Prostate gland (tissue), 2 donors: ENCODE measurements around the gene LGR6. TPM values are rescaled to one million over a fixed set of nuclear protein-coding genes. Genes with fewer than 3 reads are reported as not detected.

Experiments used
- DNase-seq: peaks from one replicate; pipeline ENCODE4 v3.0.0-alpha.2; 2019; ENCODE audit warnings: low spot score
- H3K27ac ChIP-seq, 2 donors: fragments of 200-600 bp; sonication (generic); 2 replicates each; pipeline ENCODE4 v1.5.1; 2017 to 2019
- H3K27me3 ChIP-seq: fragments of 200-600 bp; sonication (generic); replicated peaks from 2 replicates; pipeline ENCODE4 v1.5.1; 2019; ENCODE audit not compliant: insufficient read depth
- H3K36me3 ChIP-seq, 2 donors: fragments of 200-600 bp; sonication (generic); 1 replicate in 1 of 2; 2 replicates in 1 of 2; pipeline versions ENCODE4 v1.5.1 to v1.8.1; 2017 to 2019
- H3K4me1 ChIP-seq: fragments of 200-600 bp; sonication (generic); replicated peaks from 2 replicates; pipeline ENCODE4 v1.5.1; 2019
- H3K4me3 ChIP-seq, 2 donors: fragments of 200-600 bp; sonication (generic); 2 replicates each; pipeline ENCODE4 v1.5.1; 2017 to 2019
- H3K9me3 ChIP-seq: fragments of 200-600 bp; sonication (generic); 2 replicates; pipeline ENCODE4 v1.5.1; 2017
- CTCF ChIP-seq, 4 experiments: fragments of 200-600 bp in 2 of 4; fragments of 450-650 bp in 2 of 4; sonication (generic) in 2 of 4; IDR thresholded peaks; 1 replicate in 3 of 4; 2 replicates in 1 of 4; pipeline ENCODE4 v1.5.1; 2016 to 2019; ENCODE audit warnings: antibody characterized with exemption in 4 of 4, mild to moderate bottlenecking in 2 of 4, moderate library complexity in 2 of 4
- POLR2A ChIP-seq: fragments of 450-650 bp; IDR thresholded peaks from one replicate; pipeline ENCODE4 v1.6.1; 2016; ENCODE audit warnings: antibody characterized with exemption, mild to moderate bottlenecking
- POLR2AphosphoS5 ChIP-seq: sonication (generic); formaldehyde crosslinking; IDR thresholded peaks from one replicate; pipeline ENCODE4 v1.6.1; 2017; ENCODE audit warnings: antibody characterized with exemption
- WGBS: methylation state at CpG from one replicate; pipeline ENCODE4 v1.1.5; 2018; 5-methylcytosine and 5-hydroxymethylcytosine counted together
- intact Hi-C: fragments of 100-400 bp; cut with DNase I; formaldehyde crosslinking; loops from one replicate; pipeline ENCODE4 v1.14.2; 2022
- total RNA-seq, 2 donors: library from RNA; depleted of rRNA; stranded (reverse); fragments of >200 nt; gene quantifications; one replicate each; pipeline ENCODE4 v1.1.0, GENCODE V29; 2016

Gene LGR6
- total RNA-seq, 2 donors from 2014 or later, result 8.0 to 25.6 TPM

DNA sequence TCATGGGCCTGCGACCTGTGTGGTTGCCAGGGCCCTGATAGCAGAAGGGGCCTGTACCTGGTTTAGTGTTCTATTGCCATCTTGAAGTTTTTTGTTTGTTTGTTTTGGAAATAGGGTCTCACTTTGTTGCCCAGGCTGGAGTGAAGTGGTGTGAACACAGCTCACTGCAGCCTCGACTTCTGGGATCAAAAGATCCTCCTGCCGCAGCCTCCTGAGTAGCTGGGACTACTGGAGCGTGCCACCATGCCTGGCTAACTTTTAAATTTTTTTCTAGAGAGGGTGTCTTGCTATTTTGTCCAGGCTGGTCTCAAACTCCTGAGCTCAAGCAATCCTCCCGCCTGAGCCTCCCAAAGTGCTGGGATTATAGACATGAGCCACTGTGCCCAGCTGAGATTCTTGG, 75.2 kb downstream of the LGR6 start:
- Histone ChIP-seq H3K27me3 (no peaks in the 10 kb centered on the region), H3K4me1 (no peaks in the 10 kb centered on the region), H3K9me3 (no peaks in the 10 kb centered on the region), H3K36me3 (no peaks in the 10 kb centered on the region), H3K4me3 (no peak overlapping the region), H3K27ac (no peak overlapping the region)
- intact Hi-C loops, result no loop called here
- 90% methylated on average over 5 of the region's 5 CpGs for WGBS
- no peak for DNase-seq
- TF ChIP-seq CTCF (IDR thresholded peaks at IDR 0.05), result no peak

GRCh38 chr1:202270871-202271326, 77.3 kb downstream of the LGR6 start:
- Histone ChIP-seq H3K4me1 (no peaks in the 10 kb centered on the region), H3K36me3 (no peaks in the 10 kb centered on the region), H3K27me3 (no peaks in the 10 kb centered on the region), H3K4me3 (no peak overlapping the region), H3K9me3 (no peaks in the 10 kb centered on the region), H3K27ac (no peak overlapping the region)
- intact Hi-C loops, result no loop called here
- DNase-seq, result no peak
- TF ChIP-seq CTCF (IDR thresholded peaks at IDR 0.05), result no peak
- no peak for TF ChIP-seq POLR2A
- TF ChIP-seq POLR2AphosphoS5, result no peak
- WGBS, result 40% methylated on average over 8 of the region's 8 CpGs

DNA sequence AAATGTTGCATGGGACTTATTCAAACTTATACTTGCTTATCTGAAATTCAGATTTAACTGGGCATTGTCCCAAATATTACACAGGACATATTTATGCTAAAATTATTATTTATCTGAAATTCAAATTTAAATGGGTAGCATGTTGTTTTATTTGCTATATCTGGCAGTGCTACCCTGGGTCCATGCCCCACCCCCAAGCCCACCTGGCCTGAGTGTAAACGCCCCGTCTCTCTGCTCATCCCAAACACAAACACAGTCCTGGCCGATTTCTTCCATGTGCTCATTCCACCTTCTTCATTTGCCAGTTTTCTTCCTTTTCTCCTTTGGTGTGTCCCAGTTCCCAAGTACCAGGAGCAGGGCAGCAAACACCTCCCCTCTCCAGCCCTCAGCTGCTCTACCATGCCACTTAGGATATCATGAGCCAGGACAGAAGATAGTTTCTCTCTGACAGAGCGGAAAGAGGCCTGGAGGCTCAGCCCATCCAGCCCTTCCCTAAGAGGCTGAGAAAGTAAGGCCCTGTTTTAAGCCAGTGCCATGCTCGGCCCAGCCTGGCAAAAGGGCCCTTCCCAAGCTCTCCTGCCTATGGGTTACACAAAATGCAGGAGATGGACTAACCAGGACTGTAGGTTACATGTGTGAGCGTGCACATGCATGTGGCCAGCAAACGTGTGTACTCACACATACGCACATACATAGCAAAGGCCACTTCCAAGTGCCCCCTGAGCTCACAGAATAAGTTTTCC, 78.7 kb downstream of the LGR6 start:
- Histone ChIP-seq H3K4me1 (no peaks in the 10 kb centered on the region), H3K27ac (no peak overlapping the region), H3K27me3 (no peaks in the 10 kb centered on the region), H3K9me3 (no peaks in the 10 kb centered on the region), H3K36me3 (no peaks in the 10 kb centered on the region), H3K4me3 (no peak overlapping the region)
- TF ChIP-seq CTCF (IDR thresholded peaks at IDR 0.05), result no peak
- no peak for TF ChIP-seq POLR2A
- TF ChIP-seq POLR2AphosphoS5, result no peak
- 87% methylated on average over 8 of the region's 8 CpGs for WGBS
- intact Hi-C loops, result no loop called here
- DNase-seq, result no peak

GRCh38 chr1:202274611-202275010, 81.0 kb downstream of the LGR6 start:
- Histone ChIP-seq H3K36me3 (no peaks in the 10 kb centered on the region), H3K4me3 (no peak overlapping the region), H3K9me3 (no peaks in the 10 kb centered on the region), H3K27me3 (no peaks in the 10 kb centered on the region), H3K4me1 (no peaks in the 10 kb centered on the region), H3K27ac (no peak overlapping the region)
- intact Hi-C loops, result no loop called here
- no peak for DNase-seq
- WGBS, result 100% methylated on average over 1 of the region's 1 CpG
- no peak for TF ChIP-seq POLR2AphosphoS5
- TF ChIP-seq CTCF (IDR thresholded peaks at IDR 0.05), result peak in 1 of 4 experiments; percentile 25

DNA sequence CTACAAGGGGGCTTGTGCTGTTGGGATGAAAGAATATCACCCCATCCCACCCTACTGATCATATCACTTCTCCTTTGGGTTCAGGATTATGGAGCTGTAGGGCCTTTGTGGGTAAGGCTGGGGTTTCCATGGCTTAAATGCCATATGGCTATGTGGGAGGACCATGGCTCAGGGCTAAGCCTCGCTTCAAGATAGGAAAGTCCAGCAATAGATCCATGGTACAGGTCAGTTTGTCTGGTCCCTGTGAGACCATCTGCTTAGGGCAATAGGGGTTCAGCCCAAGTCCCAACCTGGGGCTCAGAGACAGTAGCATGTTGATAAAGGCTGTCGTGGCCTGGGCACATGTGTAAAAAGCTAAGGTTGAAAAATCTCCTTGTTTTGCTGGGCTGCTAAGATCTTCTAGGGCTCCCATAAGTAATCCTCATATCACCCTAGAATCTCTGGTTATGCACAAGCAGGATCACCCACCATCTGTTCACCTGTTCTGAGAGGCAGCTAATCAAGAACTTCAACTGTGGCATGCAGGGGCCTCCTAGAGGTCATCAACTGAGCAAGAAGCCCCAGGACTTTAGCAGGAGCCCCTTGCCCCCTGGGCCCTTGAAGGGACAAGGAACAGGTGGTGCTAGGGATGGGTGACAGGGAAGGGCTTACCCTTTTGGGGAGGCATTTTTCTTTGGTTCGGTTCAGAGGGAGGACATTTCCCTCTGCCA, 81.6 kb downstream of the LGR6 start:
- Histone ChIP-seq H3K4me3 (no peak overlapping the region), H3K4me1 (no peaks in the 10 kb centered on the region), H3K27me3 (no peaks in the 10 kb centered on the region), H3K9me3 (no peaks in the 10 kb centered on the region), H3K27ac (no peak overlapping the region), H3K36me3 (no peaks in the 10 kb centered on the region)
- TF ChIP-seq POLR2AphosphoS5 (no peak), POLR2A (no peak), CTCF (IDR thresholded peaks at IDR 0.05) (no peak)
- intact Hi-C loops, result no loop called here
- DNase-seq, result no peak
- 95% methylated on average over 3 of the region's 3 CpGs for WGBS
